ENCODE results near the gene TXNDC16.

The TXNDC16 gene

DNA sequence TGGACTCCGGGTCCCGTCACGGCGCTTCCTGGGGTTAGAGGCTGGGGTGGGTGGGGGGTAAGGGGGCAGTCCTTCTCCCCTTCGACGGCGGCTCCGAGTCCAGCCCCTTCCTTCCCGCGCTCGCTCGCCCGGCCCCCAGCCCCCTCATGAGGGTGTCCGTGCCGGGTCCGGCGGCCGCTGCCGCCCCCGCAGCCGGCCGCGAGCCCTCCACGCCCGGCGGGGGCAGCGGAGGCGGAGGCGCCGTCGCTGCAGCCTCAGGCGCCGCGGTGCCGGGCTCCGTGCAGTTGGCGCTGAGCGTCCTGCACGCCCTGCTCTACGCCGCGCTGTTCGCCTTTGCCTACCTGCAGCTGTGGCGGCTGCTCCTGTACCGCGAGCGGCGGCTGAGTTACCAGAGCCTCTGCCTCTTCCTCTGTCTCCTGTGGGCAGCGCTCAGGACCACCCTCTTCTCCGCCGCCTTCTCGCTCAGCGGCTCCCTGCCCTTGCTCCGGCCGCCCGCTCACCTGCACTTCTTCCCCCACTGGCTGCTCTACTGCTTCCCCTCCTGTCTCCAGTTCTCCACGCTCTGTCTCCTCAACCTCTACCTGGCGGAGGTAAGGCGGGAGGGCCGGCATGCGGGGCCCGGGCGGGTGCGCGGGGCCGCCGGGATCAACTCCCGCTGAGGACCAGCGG is 831 bp upstream of the TXNDC16 start:
- no peak for DNase-seq (ENCODE audit: insufficient read length, low spot score)
- FAIRE-seq = no peak
- no peak for TF ChIP-seq POLR2A (IDR thresholded peaks at IDR 0.05; ENCODE audit: low read depth, low read length)

DNA sequence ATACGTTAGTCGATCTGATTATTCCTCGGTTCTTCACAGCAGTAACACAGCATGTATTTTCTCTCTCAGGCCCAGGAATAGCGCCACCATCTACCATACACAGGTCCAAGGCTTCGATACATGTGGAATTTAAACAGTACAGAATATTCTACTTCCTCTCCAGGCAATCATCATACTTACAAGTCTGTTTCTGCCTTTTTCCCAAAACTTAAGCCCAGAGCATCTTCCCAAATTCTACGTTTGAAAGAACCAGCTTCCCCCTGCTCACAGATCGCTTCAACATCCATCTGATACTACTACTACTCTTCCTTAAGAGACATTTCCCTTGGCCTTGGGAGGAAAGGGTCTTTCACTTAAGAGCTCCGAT is 626 bp downstream of the TXNDC16 start:
- DNase-seq (ENCODE audit: insufficient read length, low spot score) = no peak
- no peak for TF ChIP-seq POLR2A (IDR thresholded peaks at IDR 0.05; ENCODE audit: low read depth, low read length)
- FAIRE-seq = peak; percentile 66

DNA sequence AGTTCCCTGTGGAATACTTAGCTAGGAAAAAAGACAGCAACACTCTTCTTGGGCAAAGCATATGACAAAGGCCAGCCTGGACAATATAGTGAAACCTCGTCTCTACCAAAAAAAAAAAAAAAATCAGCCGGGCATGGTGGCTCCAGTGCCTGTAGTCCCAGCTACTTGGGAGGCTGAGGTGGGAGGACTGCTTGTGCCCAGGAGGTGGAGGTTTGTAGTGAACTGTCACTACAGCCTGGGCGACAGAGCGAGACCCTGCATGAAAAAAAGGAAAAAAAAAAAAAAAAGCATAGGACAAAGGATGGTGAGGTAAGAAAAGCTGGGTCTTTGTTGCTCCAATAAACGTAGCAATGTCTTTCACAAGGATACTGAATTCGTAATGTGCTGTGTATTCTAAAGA is 1.1 kb downstream of the TXNDC16 start:
- no peak for TF ChIP-seq POLR2A (IDR thresholded peaks at IDR 0.05; ENCODE audit: low read depth, low read length)
- no peak for DNase-seq (ENCODE audit: insufficient read length, low spot score)
- no peak for FAIRE-seq

DNA sequence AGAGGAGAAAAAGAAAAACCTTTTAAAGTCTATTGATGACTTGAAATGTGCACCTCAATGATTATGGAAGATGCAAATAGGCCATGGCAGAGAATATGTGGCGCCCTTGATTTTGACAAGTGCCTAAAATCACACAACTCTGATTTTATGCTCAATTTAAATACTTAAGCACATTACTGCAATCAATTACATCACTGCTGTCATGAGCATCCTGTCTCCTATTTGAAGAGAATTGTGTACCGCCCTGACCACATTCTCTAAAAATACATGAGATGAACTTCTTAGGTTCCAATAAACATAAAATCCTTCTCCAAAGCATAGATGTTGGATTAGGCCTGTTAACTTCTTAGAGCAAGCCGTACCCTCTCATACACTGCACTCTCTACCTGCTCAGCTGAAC is 1.6 kb downstream of the TXNDC16 start:
- TF ChIP-seq POLR2A (IDR thresholded peaks at IDR 0.05; ENCODE audit: low read depth, low read length) = no peak
- FAIRE-seq (no peak), DNase-seq (ENCODE audit: insufficient read length, low spot score) (no peak)

DNA sequence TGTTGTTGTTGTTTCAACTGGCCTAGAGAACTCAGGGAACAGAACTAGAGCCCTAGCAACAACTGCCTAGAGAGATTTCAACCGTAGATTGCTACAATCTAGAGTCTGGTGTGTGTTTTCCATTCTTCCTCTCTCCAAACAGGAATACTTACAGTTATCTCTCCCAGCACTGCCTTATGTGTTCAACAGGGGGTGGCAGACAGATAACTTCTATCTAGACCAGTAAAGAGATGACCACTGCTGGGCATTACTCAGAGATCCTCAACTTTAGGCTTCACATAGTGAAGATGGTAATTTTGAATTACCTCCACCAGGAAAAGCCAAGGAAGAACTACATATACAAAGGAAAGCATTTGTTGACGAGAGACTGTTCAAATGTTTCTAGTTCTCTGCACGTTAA is 4.8 kb downstream of the TXNDC16 start:
- no peak for DNase-seq (ENCODE audit: insufficient read length, low spot score)
- TF ChIP-seq POLR2A (IDR thresholded peaks at IDR 0.05; ENCODE audit: low read depth, low read length) = no peak
- no peak for FAIRE-seq

DNA sequence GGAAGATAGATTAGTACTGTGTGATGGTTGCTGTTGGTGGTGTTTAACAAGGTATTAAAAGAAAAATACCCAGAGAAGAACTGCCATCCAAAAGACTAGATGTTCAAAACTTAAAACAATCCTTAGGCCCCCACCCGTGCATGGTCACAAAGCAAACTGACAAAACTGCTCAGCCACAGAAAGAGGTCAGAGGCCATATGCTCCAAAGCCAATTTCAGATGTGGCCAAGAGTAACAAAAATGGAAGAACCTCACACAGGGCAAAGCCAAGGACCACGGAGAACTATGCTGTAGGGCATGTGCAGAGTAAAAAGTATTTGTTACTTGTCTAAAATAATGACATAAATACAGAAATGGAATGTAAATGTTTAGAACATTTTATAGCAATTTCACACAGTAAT is 5.3 kb downstream of the TXNDC16 start:
- DNase-seq (ENCODE audit: insufficient read length, low spot score) (no peak), FAIRE-seq (no peak)
- no peak for TF ChIP-seq POLR2A (IDR thresholded peaks at IDR 0.05; ENCODE audit: low read depth, low read length)

DNA sequence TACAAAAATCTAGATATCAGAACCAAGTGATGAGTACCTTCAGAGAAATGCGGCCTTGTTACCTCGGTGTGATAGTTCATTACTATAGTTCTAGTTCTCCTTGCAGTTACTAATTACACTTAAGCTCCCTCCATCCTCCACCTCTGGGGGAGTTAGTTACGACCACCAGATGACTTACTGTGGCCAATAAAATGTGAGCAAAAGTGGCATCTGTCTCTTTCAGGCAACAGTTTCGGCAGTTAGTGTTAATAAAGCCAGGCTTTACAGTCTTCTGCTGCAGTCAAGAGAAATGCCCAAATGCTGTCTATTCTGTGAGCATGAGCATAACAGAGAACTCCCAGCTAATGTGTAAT is 6.0 kb downstream of the TXNDC16 start:
- DNase-seq (ENCODE audit: insufficient read length, low spot score) (no peak), FAIRE-seq (no peak)
- no peak for TF ChIP-seq POLR2A (IDR thresholded peaks at IDR 0.05; ENCODE audit: low read depth, low read length)

DNA sequence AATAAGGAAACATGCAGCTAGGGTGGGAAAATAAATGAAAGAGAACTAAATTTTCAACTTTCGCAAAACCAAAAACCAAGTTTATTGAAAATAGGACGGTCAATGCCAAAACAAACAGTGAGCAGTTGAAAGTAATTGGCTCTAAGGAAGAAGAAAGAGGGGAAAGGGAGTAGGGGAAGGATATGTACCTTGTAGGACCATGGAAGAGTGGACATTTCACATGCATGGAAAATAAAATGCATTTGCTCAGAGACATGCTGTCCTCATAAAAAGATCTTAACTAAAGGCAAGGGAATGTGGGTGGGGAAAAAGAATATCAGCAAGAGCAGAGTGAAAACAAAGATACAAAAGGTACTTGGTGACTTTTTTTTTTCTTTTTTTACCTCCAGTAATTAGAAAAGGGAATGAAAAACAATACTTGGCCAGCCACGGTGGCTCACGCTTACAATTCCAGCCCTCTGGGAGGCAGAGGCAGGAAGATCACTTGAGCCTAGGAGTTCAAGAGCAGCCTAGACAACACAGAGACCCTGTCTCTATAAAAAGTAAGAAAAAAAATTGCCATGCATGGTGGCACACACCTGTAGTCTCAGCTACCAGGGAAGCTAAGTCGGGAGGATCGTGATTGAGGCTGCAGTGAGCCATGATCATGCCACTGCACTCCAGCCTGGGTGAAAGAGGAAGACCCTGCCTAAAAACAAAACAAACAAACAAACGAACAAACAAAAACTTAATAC is 6.6 kb downstream of the TXNDC16 start:
- no peak for TF ChIP-seq POLR2A (IDR thresholded peaks at IDR 0.05; ENCODE audit: low read depth, low read length)
- FAIRE-seq (no peak), DNase-seq (ENCODE audit: insufficient read length, low spot score) (no peak)

DNA sequence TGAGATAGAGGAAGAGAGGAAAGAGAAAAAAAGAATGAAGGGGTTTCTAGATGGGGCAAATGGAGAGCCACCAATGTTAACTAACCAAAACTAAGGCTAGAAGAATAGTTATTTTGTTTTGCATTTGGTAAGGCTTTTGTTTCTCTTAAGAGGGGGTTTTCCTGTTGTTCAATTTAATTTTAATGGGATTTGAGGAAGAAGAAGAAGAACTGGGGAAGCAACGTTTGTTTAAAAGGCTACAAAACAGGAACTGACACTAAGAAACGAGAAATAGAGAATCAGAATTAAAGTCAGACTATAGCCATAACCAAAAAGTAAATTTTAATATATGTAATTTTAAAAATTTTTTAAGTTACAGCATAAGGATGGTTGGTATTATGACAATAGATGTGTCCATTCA is 13.7 kb downstream of the TXNDC16 start:
- DNase-seq (ENCODE audit: insufficient read length, low spot score) (no peak), FAIRE-seq (no peak)
- TF ChIP-seq POLR2A (IDR thresholded peaks at IDR 0.05; ENCODE audit: low read depth, low read length) = no peak

DNA sequence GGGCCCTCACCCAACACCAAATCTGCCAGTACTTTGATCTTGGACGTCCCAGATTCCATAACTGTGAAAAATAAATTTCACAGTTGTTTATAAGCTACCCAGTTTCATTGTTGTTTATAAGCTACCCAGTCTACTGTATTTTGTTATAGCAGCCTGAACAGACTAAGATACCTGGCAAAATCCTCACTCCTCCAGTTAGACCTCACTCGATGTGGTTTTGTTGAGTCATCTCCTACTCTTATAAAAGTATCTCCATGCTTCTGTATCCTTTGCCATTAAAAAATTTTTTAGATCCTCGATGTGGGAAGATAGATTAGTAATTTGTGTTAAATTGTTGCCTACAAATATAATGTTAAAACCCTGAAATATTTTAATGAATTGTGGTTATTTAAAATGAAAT is 16.0 kb downstream of the TXNDC16 start:
- TF ChIP-seq POLR2A (IDR thresholded peaks at IDR 0.05; ENCODE audit: low read depth, low read length) = no peak
- no peak for FAIRE-seq
- DNase-seq (ENCODE audit: insufficient read length, low spot score) = no peak

DNA sequence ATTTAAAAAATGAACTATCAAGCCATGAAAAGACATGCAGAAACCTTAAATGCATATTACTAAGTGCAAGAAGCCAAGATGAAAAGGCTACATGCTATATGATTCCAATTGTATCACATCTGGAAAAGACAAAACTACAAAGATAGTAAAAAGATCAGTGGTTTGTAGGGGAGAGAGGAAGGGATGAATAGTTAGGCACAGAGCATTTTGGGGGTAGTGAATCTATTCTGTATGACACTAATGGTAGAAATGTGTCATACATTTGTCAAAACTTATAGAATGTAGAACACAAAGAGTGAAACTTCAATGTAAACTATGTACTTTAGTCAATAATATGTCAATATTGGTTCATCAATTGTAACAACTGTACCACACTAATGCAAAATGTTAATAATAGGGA is 20.8 kb downstream of the TXNDC16 start:
- no peak for TF ChIP-seq POLR2A (IDR thresholded peaks at IDR 0.05; ENCODE audit: low read depth, low read length)
- FAIRE-seq = no peak

DNA sequence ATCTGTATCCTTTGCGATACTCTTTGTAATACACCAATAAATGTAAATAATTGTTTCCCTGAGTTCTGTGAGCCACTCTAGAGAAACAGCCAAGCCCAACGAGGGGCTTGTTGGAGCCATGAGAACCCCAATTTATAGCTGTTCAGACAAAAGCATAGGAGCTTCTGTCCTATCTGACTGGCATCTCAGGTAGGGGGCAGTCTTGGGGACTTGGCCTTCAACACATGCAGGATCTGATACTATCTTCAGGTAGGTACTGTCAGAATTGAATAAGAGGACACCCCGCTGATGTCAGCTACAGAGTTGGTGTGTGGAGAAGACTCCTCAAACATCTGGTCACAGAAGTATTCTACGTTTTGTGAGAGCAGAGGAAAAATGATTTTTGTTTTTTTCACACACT is 25.3 kb downstream of the TXNDC16 start:
- FAIRE-seq = no peak
- no peak for TF ChIP-seq POLR2A (IDR thresholded peaks at IDR 0.05; ENCODE audit: low read depth, low read length)
- DNase-seq (ENCODE audit: insufficient read length, low spot score) = no peak

More for the DNA sequence above, 20.8 kb downstream of the TXNDC16 start:
- no peak for DNase-seq (ENCODE audit: insufficient read length, low spot score)

DNA sequence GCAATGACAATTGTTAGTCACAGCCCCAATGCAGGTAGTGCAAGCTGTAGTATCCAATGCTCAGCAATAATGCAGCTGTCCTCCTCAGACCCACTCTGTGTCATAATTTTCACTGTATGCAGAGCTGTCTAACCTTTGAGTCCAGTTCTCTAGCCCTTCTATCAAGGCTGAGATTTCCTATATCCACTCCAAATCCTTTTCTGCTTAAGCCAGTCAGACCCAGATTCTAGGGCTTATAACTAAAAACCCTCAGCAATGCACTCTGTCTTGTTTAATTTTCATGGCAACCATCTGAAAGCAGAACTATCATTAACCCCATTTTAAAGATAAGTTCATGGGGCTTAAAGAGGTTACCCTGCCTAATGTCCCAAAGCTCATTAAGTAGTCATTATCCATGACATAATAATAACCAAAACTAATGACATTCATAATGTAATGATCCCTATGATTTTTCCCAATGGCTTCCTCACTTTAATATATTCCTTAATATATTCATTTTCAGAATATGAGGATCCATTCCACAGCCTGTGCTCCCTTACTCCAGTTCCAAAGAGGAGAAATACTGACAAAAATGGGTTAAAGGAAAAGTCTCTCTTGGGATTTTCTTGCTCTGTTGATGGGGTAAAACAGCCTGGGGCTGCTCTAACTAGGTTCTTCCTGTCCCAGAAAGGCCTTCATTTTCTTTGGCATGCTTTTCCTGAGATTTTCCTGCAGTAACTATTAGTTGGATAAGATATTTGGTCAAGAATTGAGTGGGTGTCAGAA is 29.5 kb downstream of the TXNDC16 start:
- DNase-seq (ENCODE audit: insufficient read length, low spot score) = no peak
- no peak for TF ChIP-seq POLR2A (IDR thresholded peaks at IDR 0.05; ENCODE audit: low read depth, low read length)
- FAIRE-seq = no peak

DNA sequence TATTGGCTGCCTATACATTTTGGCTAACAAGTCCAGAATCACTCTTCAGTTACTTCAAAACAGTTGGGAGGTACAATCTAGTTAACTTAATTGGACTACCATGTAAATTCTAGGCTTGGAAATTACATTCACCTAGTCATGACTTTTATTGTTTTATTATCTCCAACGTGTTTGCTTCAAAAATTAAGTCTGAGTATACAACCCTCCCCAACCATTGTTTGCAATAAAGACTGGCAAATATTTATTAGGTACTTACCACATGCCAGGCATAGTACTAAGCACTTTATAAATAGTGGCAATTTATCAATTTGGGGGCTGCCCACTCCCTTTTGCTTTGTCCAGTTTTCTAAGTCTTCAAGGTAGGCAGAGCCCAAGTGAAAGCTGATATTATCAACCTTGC is 30.3 kb downstream of the TXNDC16 start:
- no peak for DNase-seq (ENCODE audit: insufficient read length, low spot score)
- no peak for TF ChIP-seq POLR2A (IDR thresholded peaks at IDR 0.05; ENCODE audit: low read depth, low read length)
- FAIRE-seq = no peak
